Hepatocyte (in vitro differentiated cells): ENCODE results near the gene TMEM174. TPM values are rescaled to one million over a fixed set of nuclear protein-coding genes. Genes with fewer than 3 reads are reported as not detected.

ENCODE experiments used
- DNase-seq: peaks from one replicate; pipeline ENCODE4 v3.0.0-alpha.2; 2016; ENCODE audit warnings: low spot score
- H2AFZ ChIP-seq: fragments of 200-600 bp; sonication (generic); 2 replicates; pipeline ENCODE4 v1.6.0; 2016; ENCODE audit warnings: antibody characterized with exemption, mild to moderate bottlenecking
- H3K27ac ChIP-seq: fragments of 200-600 bp; sonication (generic); 2 replicates; pipeline ENCODE4 v1.5.1; 2016; ENCODE audit warnings: mild to moderate bottlenecking
- H3K27me3 ChIP-seq: fragments of 200-600 bp; sonication (generic); 2 replicates; pipeline ENCODE4 v1.6.1; 2016
- H3K36me3 ChIP-seq: fragments of 200-600 bp; sonication (generic); replicated peaks from 2 replicates; pipeline ENCODE4 v1.5.1; 2016; ENCODE audit warnings: low read depth; ENCODE audit not compliant: insufficient read depth
- H3K4me1 ChIP-seq: fragments of 200-600 bp; sonication (generic); 2 replicates; pipeline ENCODE4 v1.5.1; 2016; ENCODE audit warnings: mild to moderate bottlenecking, moderate library complexity; ENCODE audit not compliant: insufficient read depth
- H3K4me2 ChIP-seq: fragments of 200-600 bp; sonication (generic); 2 replicates; pipeline ENCODE4 v1.6.0; 2016
- H3K4me3 ChIP-seq: fragments of 200-600 bp; sonication (generic); 2 replicates; pipeline ENCODE4 v1.5.1; 2016; ENCODE audit warnings: mild to moderate bottlenecking
- H3K79me2 ChIP-seq: fragments of 200-600 bp; sonication (generic); 2 replicates; pipeline ENCODE4 v1.6.0; 2017; ENCODE audit warnings: mild to moderate bottlenecking
- H3K9me2 ChIP-seq: fragments of 200-600 bp; sonication (generic); replicated peaks from 2 replicates; pipeline ENCODE4 v1.6.0; 2017; ENCODE audit warnings: mild to moderate bottlenecking; ENCODE audit not compliant: insufficient read depth
- H3K9me3 ChIP-seq: fragments of 200-600 bp; sonication (generic); 2 replicates; pipeline ENCODE4 v1.5.1; 2016; ENCODE audit warnings: low read depth, mild to moderate bottlenecking
- H4K20me1 ChIP-seq: fragments of 200-600 bp; sonication (generic); 2 replicates; pipeline ENCODE4 v1.6.0; 2016; ENCODE audit warnings: mild to moderate bottlenecking; ENCODE audit not compliant: insufficient read depth, poor library complexity, severe bottlenecking
- EZH2 ChIP-seq: fragments of 200-600 bp; sonication (generic); IDR thresholded peaks from 2 replicates; pipeline ENCODE4 v1.6.1; 2016; ENCODE audit warnings: antibody characterized with exemption, mild to moderate bottlenecking, borderline replicate concordance
- EZH2phosphoT487 ChIP-seq: fragments of 200-600 bp; sonication (generic); IDR thresholded peaks from one replicate; pipeline ENCODE4 v1.6.1; 2018; ENCODE audit warnings: antibody characterized with exemption, mild to moderate bottlenecking, low read depth, moderate library complexity; ENCODE audit not compliant: unreplicated experiment, severe bottlenecking
- WGBS: methylation state at CpG from one replicate; pipeline ENCODE4 v1.1.6; 2016; ENCODE audit warnings: low lambda C conversion rate; ENCODE audit errors: missing lambda C conversion rate; 5-methylcytosine and 5-hydroxymethylcytosine counted together
- polyA plus RNA-seq: library from polyadenylated mRNA; unstranded; fragments of >200 nt; fragmentation: Nextera tagmentation; extraction: Ambion mirVana; gene quantifications from 2 replicates; pipeline ENCODE4 v1.2.1, GENCODE V29; 2016
- total RNA-seq: library from RNA; depleted of rRNA; stranded (reverse); fragments of >200 nt; gene quantifications from 2 replicates; pipeline ENCODE4 v1.2.3, GENCODE V29; 2014
- TF ChIP-seq, protein P1 (sequence below): fragments of 200-600 bp; sonication (generic); IDR thresholded peaks from 2 replicates; pipeline ENCODE4 v1.5.1; 2016; ENCODE audit warnings: antibody characterized with exemption, mild to moderate bottlenecking; ENCODE audit not compliant: poor library complexity

The TMEM174 gene
- total and polyA plus RNA-seq, 2 experiments from 2014 or later, result not detected

DNA sequence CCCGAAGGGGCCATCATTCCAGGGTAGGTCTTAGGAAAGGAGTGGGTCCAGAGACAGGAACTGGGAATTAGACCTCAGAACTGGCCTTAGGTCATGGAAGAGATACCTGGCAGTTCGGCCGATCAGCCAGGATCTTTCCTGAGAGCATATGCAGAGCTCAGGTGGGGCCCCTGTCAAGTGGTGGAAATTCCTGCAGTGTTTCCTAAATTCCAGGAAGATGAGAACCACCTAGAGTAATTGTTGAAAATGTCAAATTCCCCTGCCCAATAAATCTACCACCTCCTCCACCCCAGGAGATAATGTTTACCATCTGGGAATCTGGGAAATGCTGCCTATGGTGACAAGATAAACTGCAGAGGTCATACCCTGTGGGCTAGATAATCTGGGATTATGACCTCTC is 38.0 kb upstream of the TMEM174 start:
- Histone ChIP-seq H4K20me1 (no peaks in the 10 kb centered on the region), H2AFZ (no peak overlapping the region), H3K4me1 (no peaks in the 10 kb centered on the region), H3K9me3 (no peaks in the 10 kb centered on the region), H3K36me3 (no peaks in the 10 kb centered on the region), H3K79me2 (no peaks in the 10 kb centered on the region), H3K4me2 (no peak overlapping the region), H3K9me2 (no peaks in the 10 kb centered on the region), H3K27me3 (no peaks in the 10 kb centered on the region), H3K4me3 (no peak overlapping the region), H3K27ac (no peak overlapping the region)
- TF ChIP-seq, protein P1, sequence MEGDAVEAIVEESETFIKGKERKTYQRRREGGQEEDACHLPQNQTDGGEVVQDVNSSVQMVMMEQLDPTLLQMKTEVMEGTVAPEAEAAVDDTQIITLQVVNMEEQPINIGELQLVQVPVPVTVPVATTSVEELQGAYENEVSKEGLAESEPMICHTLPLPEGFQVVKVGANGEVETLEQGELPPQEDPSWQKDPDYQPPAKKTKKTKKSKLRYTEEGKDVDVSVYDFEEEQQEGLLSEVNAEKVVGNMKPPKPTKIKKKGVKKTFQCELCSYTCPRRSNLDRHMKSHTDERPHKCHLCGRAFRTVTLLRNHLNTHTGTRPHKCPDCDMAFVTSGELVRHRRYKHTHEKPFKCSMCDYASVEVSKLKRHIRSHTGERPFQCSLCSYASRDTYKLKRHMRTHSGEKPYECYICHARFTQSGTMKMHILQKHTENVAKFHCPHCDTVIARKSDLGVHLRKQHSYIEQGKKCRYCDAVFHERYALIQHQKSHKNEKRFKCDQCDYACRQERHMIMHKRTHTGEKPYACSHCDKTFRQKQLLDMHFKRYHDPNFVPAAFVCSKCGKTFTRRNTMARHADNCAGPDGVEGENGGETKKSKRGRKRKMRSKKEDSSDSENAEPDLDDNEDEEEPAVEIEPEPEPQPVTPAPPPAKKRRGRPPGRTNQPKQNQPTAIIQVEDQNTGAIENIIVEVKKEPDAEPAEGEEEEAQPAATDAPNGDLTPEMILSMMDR, result no peak
- TF ChIP-seq EZH2, result no peak
- TF ChIP-seq EZH2phosphoT487, result no peak
- no peak for DNase-seq
- 83% methylated on average over 3 of the region's 3 CpGs for WGBS

DNA sequence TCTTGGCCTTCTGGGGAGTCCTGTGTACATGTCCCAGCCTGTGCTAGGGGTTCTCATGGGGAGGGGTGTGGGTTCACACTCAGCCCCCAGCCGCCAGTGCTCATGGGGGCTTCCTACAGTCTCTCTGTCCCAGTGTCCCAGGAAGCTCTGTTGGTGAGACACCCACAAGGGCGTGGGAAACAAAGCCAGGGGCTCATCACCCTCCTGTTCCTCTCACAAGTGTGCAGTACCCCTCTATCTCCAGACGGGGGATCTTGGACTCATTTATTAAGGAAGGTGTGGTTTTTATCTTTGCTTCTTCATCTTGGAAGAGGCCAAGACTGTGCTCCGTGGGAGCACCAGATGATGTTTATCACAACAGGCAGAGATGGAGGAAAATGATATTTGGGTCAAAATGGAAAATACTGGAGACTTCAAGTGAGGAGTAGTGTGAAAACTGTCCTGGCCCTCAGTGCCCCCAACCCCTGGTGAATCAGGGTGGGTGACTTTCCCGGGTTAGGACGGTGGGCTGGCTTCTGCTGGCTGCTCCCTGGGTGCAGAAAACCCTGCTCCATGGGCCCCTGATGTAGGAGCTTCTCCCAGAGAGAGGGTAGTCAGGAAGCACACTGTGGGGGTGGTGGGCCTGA is 37.5 kb upstream of the TMEM174 start:
- WGBS, result 74% methylated on average over 6 of the region's 6 CpGs
- H3K4me1 ChIP-seq, result no peaks in the 10 kb centered on the region

DNA sequence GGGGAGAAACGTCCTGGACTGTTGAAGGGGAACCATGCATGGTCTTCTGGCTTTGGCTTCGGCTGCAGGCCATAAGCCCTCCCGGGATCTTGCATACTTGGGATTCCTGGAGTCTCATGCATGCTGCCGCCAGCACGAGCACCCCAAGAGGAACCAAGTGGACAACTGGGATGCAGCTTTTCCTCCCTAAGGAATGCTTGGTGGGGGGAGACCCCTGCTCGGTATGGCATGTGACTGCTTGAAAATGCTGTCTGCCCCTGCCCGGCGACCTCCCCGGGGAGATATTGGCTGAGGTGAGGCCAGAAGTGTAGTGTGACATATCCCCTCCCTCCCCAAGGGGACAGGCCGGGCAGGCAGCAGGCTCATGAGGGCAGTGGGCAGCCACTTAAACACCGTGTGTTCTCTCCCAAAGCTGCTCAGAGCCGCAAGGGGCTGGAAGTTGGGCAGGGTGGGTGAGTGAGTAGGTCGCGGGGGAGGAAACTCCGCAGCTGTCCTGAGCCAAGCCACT is 36.9 kb upstream of the TMEM174 start:
- no peaks in the 10 kb centered on the region for H3K36me3 ChIP-seq
- no peak overlapping the region for H3K4me2 ChIP-seq
- H3K27me3 ChIP-seq, result no peaks in the 10 kb centered on the region
- WGBS, result 63% methylated on average over 15 of the region's 15 CpGs
- no peaks in the 10 kb centered on the region for H3K4me1 ChIP-seq
- H3K79me2 ChIP-seq, result no peaks in the 10 kb centered on the region
- TF ChIP-seq EZH2 (no peak), EZH2phosphoT487 (no peak)
- TF ChIP-seq, protein P1, result no peak
- H3K4me3 ChIP-seq, result no peak overlapping the region
- no peak overlapping the region for H2AFZ ChIP-seq
- H4K20me1 ChIP-seq, result no peaks in the 10 kb centered on the region
- DNase-seq, result no peak
- no peaks in the 10 kb centered on the region for H3K9me3 ChIP-seq
- H3K27ac ChIP-seq, result no peak overlapping the region
- H3K9me2 ChIP-seq, result no peaks in the 10 kb centered on the region

More for the DNA sequence above, 37.5 kb upstream of the TMEM174 start:
- Histone ChIP-seq H3K4me3 (no peak overlapping the region), H3K27ac (no peak overlapping the region), H3K79me2 (no peaks in the 10 kb centered on the region), H3K27me3 (no peaks in the 10 kb centered on the region), H3K9me3 (no peaks in the 10 kb centered on the region), H3K4me2 (no peak overlapping the region), H3K9me2 (no peaks in the 10 kb centered on the region), H2AFZ (no peak overlapping the region), H4K20me1 (no peaks in the 10 kb centered on the region), H3K36me3 (no peaks in the 10 kb centered on the region)
- no peak for TF ChIP-seq EZH2phosphoT487
- TF ChIP-seq, protein P1, result peak; percentile 20
- TF ChIP-seq EZH2, result no peak
- DNase-seq, result peak; percentile 18
